Psoas muscle (tissue), 8 donors: ENCODE results near the gene SLC15A1. TPM values are rescaled to one million over a fixed set of nuclear protein-coding genes. Genes with fewer than 3 reads are reported as not detected.

Experiments
- ATAC-seq, 4 donors: fragments of 200-7000 bp; cut with Tn5 transposase; one replicate each; pipeline ENCODE4 v1.9.1; 2020; ENCODE audit warnings: moderate library complexity in 3 of 4, mild to moderate bottlenecking in 2 of 4
- DNase-seq, 2 donors: peaks; one replicate each; pipeline ENCODE4 v3.0.0-alpha.2; 2020
- H3K27ac ChIP-seq: fragments of 200-600 bp; one replicate; pipeline ENCODE4 v1.8.0; 2022
- H3K27me3 ChIP-seq, 3 donors: fragments of 200-600 bp in 1 of 3; one replicate each; pipeline versions ENCODE4 v1.6.1 to v1.8.0; 2013 to 2022; ENCODE audit warnings: low read length in 2 of 3, mild to moderate bottlenecking in 2 of 3, moderate library complexity in 1 of 3; ENCODE audit not compliant: insufficient read depth in 3 of 3
- H3K36me3 ChIP-seq, 2 donors: fragments of 200-600 bp in 1 of 2; one replicate each; pipeline versions ENCODE4 v1.6.1 to v1.8.0; 2013 to 2022; ENCODE audit warnings: low read depth in 1 of 2, mild to moderate bottlenecking in 1 of 2, moderate library complexity in 1 of 2; ENCODE audit not compliant: insufficient read depth in 1 of 2
- H3K4me1 ChIP-seq: fragments of 200-600 bp; one replicate; pipeline ENCODE4 v1.8.0; 2022
- H3K4me3 ChIP-seq: fragments of 200-600 bp; one replicate; pipeline ENCODE4 v1.8.0; 2022; ENCODE audit warnings: mild to moderate bottlenecking
- H3K9me3 ChIP-seq: fragments of 200-600 bp; one replicate; pipeline ENCODE4 v1.8.0; 2022
- WGBS, 3 donors: extraction: QIAGEN DNeasy Blood & Tissue Kit; methylation state at CpG; one replicate each; pipeline versions ENCODE4 v1.1.6 to v1.1.7; 2013; 5-methylcytosine and 5-hydroxymethylcytosine counted together
- intact Hi-C, 2 donors: fragments of 100-400 bp; cut with DNase I; formaldehyde crosslinking; loops; one replicate each; pipeline versions ENCODE4 v1.11.0 to v1.14.2; 2022
- polyA plus RNA-seq, 3 donors: library from polyadenylated mRNA; stranded (reverse); fragments of 200-250 nt; gene quantifications; one replicate each; pipeline ENCODE4 v1.2.3, GENCODE V29; 2013
- total RNA-seq, 4 donors: library from RNA; stranded (reverse); fragmentation: NEBNext Ultra II Directional in 2 of 4; extraction: Animal tissue kit (Norgen Biotek cat#: 25700) in 2 of 4; gene quantifications; one replicate each; pipeline versions ENCODE4 v1.2.1 to v1.2.4, GENCODE V29; 2021 to 2023
- TF ChIP-seq, protein P1 (sequence below): fragments of 200-600 bp; IDR thresholded peaks from one replicate; pipeline ENCODE4 v1.8.0; 2022; ENCODE audit warnings: antibody characterized with exemption
- donor health status: healthy with polysubstance abuse.
- donor health status: DM: no; HTN: no; CAD: no; lungs with moderate emphysema.
- donor health status: Bipolar disorder and iron deficiency.
- donor health status: healthy.
- donor health status: DM: yes; HTN: yes; CAD: no.
- donor health status: DM: no; HTN: no; CAD: no.
- donor health status: DM: no; HTN: no; CAD: no.
- donor health status: DM: yes; HTN: yes; CAD: no.

The SLC15A1 gene
- total and polyA plus RNA-seq, 7 donors: 0.03 to 0.19 (median 0.08) TPM; not detected in 4

DNA sequence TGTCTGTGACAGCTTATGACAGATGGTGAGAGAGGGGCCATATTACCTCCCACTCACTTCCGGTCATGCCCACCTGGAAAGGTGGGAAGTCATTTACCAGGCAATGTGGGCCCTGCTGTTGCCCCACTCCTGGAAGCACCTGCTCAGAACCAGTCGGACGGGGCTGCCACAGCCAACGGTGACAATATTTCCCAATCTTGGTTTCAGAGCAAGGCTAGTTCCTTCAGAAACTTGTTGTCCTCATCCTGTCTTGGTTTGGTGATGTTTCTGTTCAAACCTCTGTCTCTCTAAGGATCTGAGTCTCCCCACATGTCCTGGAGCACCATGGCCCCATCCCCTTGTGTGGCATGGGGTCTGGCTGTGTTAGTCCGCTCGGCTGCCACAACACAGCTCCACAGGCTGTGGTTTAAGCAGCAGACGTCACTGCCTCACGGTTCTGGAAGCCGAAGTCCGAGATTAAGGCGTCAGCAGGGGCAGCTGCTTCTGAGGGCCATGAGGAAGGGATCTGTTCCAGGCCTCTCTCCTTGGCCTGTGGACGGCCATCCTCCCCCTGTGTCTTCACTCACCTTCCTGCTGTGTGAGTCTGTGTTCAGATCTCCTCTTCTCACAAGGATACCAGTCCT lies 31.5 kb upstream of the SLC15A1 start:
- Histone ChIP-seq H3K4me3 (no peak overlapping the region), H3K36me3 (no peaks in the 10 kb centered on the region), H3K27me3 (peaks cover 0 to 5% (median 3%) of the 10 kb centered on the region in 3 donors), H3K27ac (no peak overlapping the region), H3K4me1 (no peaks in the 10 kb centered on the region), H3K9me3 (no peaks in the 10 kb centered on the region)
- intact Hi-C loops: no loop called here
- DNase-seq (no peak), ATAC-seq (no peak)
- 78 to 86% (median 82%) methylated on average over 12 of the region's 12 CpGs for WGBS, 3 donors
- TF ChIP-seq, protein P1, sequence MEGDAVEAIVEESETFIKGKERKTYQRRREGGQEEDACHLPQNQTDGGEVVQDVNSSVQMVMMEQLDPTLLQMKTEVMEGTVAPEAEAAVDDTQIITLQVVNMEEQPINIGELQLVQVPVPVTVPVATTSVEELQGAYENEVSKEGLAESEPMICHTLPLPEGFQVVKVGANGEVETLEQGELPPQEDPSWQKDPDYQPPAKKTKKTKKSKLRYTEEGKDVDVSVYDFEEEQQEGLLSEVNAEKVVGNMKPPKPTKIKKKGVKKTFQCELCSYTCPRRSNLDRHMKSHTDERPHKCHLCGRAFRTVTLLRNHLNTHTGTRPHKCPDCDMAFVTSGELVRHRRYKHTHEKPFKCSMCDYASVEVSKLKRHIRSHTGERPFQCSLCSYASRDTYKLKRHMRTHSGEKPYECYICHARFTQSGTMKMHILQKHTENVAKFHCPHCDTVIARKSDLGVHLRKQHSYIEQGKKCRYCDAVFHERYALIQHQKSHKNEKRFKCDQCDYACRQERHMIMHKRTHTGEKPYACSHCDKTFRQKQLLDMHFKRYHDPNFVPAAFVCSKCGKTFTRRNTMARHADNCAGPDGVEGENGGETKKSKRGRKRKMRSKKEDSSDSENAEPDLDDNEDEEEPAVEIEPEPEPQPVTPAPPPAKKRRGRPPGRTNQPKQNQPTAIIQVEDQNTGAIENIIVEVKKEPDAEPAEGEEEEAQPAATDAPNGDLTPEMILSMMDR: no peak

DNA sequence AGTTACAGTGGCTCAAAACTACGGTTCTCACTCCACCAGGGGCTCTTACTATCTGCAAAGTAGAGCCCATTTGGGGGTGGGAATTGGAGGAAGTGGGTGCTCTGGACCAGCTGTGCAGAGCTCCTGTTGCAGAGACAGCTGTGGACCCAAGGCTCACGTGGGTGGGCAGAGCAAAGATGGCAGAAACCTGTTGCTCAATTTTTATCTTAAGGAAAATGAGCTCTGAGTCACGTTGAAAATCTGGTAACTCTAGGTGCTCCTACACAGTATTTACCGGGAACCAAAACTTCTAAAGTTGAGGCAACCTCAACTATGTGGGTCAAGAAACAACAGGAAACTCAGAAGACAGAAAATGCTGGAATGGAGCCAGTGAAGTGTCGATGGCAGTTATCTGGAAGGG lies 30.2 kb upstream of the SLC15A1 start:
- 39 to 42% (median 40%) methylated on average over 5 of the region's 5 CpGs for WGBS, 3 donors
- Histone ChIP-seq H3K4me3 (no peak overlapping the region), H3K36me3 (no peaks in the 10 kb centered on the region), H3K27ac (no peak overlapping the region), H3K9me3 (no peaks in the 10 kb centered on the region), H3K27me3 (peaks cover 0 to 7% (median 3%) of the 10 kb centered on the region in 3 donors), H3K4me1 (no peaks in the 10 kb centered on the region)
- TF ChIP-seq, protein P1: no peak
- ATAC-seq: no peak
- no peak for DNase-seq
- intact Hi-C loops: no loop called here

DNA sequence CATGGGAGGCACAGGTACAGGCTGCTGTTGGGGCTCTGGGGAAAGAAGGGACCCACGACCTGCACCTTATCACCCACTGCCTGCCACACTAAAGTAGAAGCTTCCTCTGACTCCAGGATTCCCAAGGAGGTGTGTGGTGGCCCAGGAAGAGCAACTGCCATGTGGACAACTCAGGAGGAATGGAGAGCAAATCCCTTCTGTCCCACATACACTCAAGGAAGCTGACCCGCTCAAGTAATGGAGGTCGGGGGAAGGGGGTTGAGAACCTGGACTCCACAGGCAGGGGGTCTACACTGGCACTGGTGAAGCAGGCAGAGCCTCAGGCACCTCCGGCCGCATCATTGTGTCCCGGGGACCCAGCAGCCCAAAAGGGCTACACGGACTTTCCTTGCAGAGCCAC lies 29.4 kb upstream of the SLC15A1 start:
- TF ChIP-seq, protein P1: no peak
- Histone ChIP-seq H3K27me3 (peaks cover 0 to 7% (median 3%) of the 10 kb centered on the region in 3 donors), H3K27ac (no peak overlapping the region), H3K4me3 (no peak overlapping the region), H3K9me3 (no peaks in the 10 kb centered on the region), H3K4me1 (no peaks in the 10 kb centered on the region), H3K36me3 (no peaks in the 10 kb centered on the region)
- DNase-seq (no peak), ATAC-seq (no peak)
- WGBS, 3 donors: 70 to 82% (median 80%) methylated on average over 6 to 7 of the region's 7 CpGs
- intact Hi-C loops: no loop called here

DNA sequence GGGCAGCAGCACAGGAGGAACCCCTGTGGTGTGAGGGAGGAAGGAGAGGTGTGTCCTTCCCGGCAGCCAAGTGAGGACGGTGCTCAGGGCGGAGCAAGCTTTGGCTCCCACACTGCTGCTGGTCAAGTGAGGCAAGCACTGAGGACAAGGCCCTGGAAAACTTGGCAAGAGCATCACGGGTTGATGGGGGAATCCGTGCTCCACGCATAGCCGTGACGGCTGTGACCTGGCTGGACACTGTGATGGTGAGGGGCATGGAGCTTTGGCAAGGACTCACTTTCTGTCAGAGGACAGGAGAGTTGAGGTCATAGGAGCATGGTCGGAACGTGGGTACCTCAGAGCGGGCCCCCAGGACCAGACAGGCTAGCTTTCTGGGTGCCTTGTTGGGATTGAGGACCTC lies 29.0 kb upstream of the SLC15A1 start:
- H3K27ac ChIP-seq: no peak overlapping the region
- ATAC-seq (no peak), DNase-seq (no peak)
- H3K4me3 ChIP-seq: no peak overlapping the region
- 76 to 86% (median 80%) methylated on average over 11 of the region's 11 CpGs for WGBS, 3 donors
- H3K4me1 ChIP-seq: no peaks in the 10 kb centered on the region
- TF ChIP-seq, protein P1: no peak
- H3K27me3 ChIP-seq: peaks cover 0 to 7% (median 3%) of the 10 kb centered on the region in 3 donors
- H3K9me3 ChIP-seq: no peaks in the 10 kb centered on the region
- no peaks in the 10 kb centered on the region for H3K36me3 ChIP-seq
- intact Hi-C loops: no loop called here

DNA sequence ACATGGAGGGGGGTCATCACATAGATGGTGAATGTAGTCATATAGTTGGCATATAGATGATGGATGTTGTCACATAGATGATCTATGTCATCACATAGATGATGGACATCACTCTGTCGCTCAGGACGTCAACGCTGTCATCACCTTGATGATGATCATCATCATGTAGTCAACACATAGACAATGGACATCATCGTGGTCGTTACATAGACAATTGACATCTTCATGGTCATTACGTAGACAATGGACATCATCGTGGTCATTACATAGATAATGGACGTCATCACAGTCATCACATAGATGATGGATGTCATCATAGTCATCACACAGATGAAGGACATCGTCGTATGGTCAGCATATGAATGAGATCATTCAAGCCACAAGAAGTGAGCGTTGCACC lies 28.6 kb upstream of the SLC15A1 start:
- ATAC-seq: no peak
- no peak overlapping the region for H3K4me3 ChIP-seq
- peaks cover 0 to 7% (median 3%) of the 10 kb centered on the region in 3 donors for H3K27me3 ChIP-seq
- TF ChIP-seq, protein P1: no peak
- WGBS, 3 donors: 86 to 88% (median 88%) methylated on average over 11 of the region's 11 CpGs
- no peak for DNase-seq
- intact Hi-C loops: no loop called here
- no peak overlapping the region for H3K27ac ChIP-seq
- no peaks in the 10 kb centered on the region for H3K4me1 ChIP-seq
- no peaks in the 10 kb centered on the region for H3K36me3 ChIP-seq
- H3K9me3 ChIP-seq: no peaks in the 10 kb centered on the region
